ENCODE data around the gene SLC6A7.

SLC6A7 gene

DNA sequence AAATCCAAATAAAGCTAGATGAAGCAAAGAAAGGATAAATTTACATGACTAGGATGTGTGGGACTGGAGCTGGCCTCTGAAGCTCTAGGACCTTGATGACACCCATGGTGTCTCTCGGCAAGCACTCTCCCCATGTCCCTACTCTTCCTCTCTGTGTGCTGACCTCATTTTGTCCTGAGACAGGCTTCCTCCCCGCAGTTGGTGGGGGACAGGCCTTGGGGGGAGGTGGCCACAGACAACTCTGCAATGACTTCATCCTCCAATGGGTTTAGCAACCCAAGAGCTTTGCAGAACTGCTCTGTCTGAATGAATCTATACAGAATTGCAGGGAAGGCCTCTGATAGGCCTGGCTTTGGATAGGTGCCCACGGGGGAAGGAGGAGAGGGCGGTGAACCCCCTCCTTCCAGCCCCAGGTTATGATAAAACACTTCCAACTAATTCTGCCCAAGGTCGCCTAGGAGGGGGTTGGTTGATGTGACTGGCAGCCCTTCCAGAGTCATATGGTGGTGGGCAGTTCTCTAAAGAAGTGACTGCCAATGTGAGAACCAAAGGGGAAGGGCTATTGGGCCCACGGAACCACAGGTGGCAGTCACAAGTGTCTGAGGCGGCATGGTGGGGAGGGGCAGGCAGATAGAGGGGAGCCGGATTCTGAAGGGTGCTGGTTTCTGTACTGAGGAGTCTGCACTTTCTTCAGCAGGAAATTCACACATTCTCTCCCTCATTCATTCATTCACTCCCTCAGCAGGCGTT, 6.0 kb downstream of the SLC6A7 start:
- no peak for DNase-seq

DNA sequence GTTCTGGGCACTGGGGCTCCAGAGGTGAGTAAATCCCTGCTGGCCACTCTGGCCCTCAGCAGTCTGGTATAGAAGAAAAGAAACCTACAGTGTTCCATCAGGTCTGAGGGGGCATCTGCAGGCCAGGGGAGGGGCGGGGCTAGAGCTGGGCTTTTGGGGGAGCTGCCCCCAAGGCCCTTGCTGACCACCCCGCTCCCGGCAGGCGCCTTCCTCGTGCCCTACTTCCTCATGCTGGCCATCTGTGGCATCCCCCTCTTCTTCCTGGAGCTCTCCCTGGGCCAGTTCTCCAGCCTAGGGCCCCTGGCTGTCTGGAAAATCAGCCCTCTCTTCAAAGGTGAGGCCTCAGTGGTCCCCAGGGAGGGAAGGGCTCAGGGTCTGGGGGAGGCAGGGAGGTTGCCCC, 6.7 kb downstream of the SLC6A7 start:
- DNase-seq, result no peak

DNA sequence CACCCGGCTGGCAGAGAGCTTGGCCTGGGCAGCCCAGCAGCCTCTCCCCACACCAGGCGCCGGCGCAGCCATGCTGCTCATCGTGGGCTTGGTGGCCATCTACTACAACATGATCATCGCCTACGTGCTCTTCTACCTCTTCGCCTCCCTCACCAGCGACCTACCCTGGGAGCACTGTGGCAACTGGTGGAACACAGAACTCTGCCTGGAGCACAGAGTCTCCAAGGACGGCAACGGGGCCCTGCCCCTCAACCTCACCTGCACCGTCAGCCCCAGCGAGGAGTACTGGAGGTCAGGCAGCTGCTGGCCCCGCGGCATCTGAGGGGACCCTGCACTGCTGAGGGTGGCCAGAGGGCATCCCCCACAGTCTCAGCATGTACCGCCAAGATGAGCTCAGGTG, 7.1 kb downstream of the SLC6A7 start:
- DNase-seq, result no peak

DNA sequence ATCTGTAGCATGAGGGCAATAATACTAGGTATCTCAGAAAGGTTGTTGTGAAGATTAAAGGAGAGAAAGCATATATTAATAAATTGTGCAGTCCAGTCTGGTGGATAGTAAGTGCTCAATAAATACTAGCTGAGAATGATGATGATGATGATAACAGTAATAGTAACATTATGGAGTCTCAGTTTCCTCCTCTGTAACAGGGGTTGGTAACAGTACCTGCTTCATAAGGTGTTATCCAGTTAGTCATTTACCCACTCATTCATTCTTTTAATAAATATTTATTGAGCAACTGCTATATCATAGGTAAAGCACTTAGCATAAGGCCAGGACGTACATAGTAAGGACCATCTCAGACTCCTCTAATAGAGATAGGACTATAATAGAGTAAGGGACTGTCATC, 7.6 kb downstream of the SLC6A7 start:
- no peak for DNase-seq

DNA sequence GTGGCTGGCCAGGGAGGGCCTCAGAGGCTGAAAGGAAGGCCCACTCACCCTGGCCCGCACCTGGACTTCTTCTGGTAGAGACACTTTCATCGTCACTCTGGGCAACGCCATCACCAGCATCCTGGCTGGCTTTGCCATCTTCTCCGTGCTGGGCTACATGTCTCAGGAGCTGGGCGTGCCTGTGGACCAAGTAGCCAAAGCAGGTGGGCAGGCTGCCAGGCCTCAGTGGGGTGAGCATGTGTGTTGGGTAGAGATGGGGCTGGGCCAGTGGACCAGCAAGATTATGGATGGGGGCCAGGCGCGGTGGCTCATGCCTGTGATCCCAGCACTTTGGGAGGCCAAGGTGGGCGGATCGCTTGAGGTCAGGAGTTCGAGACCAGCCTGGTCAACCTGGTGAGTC, 12.6 kb downstream of the SLC6A7 start:
- no peak for DNase-seq

DNA sequence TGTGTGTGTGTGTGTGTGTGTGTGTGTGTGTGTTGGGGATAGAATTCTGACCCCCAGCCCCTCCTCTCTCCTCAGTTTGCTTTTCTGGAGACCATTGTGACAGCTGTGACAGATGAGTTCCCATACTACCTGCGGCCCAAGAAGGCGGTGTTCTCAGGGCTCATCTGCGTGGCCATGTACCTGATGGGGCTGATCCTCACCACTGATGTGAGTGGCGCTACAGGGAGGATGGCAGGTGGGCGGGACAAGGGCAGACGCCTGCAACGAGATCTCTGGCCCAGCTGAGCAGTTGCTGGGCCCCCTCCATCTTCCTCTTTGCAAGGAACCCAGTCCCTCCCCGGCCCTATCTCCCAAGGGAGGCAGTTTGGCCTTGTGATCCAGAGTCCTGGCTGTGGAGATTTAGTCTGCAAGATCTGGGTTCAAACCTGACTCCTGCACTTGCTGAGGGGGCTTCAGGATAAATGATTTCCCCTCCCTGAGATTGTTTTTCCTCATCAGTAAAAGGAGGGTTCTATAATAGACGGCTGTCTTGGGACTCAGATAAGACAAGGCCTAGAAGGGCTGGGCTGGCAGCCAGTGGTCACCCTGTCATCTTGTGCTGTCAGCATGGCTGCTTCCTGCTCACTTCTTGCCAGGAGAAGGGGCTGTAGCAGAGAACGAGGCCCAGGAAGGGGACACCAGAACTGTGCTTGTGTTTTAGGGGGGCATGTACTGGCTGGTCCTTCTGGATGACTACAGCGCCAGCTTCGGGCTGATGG, 14.1 kb downstream of the SLC6A7 start:
- DNase-seq, result no peak

DNA sequence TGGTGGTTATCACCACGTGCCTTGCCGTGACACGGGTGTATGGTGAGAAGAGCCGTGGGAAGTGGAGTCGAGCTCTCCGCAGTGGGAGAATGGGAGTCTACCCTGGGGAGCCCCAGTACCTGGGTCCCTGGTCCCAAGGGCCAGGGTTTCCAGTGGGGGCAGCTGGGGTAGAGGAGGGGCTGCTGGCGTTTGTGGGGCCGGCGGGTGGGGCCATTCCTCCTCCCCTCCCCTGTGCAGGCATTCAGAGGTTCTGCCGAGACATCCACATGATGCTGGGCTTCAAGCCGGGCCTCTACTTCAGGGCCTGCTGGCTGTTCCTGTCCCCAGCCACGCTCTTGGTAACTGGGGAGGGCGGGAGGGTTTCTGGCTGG, 14.7 kb downstream of the SLC6A7 start:
- DNase-seq, result no peak

DNA sequence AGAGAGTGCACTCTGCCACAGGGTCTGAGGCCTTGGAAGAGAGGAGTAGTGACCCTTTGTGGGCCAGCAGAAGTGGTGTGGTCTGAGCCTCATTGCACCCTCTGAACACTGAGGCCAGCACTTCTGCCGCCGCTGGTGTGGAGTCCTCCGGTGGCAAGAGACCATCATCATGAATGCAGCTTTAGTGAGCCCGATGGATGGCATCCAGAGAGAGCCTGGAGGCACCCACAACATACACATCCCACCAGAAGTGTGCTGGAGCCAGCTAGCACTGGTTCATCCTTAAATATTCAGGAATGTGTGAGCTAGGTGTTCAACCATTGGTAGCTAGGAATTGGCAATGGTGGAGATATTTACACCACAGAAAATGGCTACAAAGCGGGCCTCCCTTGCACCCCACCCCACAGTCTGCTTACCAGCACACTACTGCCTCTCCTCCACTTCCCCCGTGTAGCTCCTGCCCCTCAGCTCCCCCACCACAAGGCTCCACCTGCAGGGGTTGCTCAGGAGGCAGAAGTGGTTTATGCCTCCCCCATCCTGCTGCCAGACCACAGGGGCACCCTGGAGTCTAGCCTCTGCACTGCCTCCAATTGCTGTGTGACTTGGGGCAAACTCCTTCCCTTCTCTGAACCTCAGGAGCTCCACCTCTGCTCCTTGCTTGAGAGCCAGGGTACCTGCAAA, 16.4 kb downstream of the SLC6A7 start:
- DNase-seq, result no peak

DNA sequence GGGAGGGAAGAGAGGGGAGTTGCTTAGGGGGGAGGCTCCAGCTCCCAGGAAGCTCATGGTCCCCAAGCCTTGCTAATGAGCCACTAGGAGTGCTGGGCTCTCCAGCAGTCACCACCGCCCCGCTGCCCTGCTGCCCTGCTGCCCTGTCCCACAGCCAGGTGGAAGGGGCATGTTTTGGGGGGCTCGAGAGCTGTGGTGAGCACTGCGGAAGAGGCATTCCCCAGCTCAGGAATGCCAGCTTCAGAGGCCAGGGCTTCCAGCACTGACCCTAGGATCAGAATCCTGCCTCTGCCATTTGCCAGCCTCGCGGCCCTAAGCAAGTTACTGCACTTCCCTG, 16.9 kb downstream of the SLC6A7 start:
- no peak for DNase-seq

DNA sequence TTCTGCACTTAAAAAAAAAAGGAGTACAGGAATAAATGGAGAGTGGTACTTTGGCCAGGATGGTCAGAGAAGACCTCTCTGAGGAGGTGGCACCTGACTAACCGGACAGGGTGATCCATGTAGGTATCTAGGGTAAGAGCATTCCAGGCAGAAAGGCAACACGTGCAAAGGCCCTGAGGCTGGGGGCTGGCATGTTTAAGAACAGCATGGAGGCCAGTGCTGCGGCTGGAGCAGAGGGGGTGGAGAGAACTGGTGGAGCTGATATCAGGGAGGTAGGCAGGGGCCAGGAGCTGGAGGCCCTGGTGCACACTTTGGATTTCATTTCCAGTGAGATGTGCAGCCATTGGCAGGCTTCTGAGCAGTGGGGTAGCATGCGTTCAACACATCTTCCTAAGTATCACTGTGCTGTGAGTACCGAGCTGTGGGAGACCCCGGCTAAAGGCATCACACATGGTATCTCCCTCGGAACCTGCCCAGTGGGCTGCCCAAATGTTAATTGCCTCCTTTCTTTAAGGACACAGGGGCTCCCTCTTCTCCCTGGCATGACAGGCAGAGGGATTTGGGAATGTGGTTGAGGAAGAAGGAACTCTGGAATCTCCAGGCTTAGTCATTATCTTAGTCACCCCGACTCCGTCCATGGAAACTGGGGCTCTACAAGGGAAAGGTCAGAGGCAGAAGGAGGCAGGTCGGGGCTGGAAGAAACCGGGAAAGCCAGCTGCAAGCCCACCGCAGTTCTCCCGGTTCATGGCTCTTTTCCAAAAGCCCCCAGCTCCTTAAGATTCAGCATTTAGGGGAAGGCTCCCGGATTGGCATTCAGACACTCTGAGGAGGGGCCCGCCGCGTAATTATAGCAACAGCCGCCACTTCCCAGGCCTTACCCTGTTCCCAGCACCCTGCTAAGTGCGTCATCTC, 18.6 kb downstream of the SLC6A7 start:
- DNase-seq, result no peak

DNA sequence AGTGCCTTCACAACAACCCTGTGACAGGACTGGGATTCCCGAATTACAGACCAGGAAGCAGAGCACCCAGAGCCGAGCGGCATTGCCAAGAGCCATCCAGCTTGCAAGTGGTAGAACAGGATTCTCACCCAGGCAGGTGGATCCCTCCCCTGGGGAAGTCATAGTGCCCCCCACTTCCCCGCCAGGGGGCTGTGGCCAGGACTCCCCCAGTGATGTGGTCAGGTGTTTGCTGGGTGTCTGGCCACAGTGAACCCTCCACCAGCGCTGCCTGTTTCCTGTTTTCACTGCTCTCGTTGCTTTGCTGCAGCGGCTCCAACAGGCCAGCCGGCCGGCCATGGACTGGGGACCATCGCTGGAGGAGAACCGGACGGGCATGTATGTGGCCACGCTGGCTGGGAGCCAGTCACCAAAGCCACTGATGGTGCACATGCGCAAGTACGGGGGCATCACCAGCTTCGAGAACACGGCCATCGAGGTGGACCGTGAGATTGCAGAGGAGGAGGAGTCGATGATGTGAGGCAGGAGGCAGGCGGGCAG, 19.3 kb downstream of the SLC6A7 start:
- DNase-seq, result no peak

DNA sequence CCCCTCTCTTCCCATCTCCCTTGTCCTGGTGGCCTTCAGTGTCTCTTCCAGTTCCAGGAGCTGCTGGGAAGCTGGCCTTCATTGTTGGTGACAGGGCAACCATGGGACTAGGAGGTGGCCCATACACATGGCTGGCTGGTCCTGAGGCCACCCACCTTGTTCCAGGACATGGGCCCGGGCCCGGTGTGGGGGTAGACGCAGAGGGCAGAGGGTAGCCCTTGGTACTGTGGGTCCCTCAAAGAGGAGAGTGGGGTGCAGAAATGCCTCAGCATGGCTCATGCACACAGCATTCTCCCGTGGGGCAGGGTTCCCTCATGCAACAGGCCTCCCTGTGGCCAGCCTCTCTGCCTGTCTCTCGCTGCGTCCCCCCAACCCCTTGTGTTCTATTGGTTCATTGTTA, 20.8 kb downstream of the SLC6A7 start:
- DNase-seq, result no peak

DNA sequence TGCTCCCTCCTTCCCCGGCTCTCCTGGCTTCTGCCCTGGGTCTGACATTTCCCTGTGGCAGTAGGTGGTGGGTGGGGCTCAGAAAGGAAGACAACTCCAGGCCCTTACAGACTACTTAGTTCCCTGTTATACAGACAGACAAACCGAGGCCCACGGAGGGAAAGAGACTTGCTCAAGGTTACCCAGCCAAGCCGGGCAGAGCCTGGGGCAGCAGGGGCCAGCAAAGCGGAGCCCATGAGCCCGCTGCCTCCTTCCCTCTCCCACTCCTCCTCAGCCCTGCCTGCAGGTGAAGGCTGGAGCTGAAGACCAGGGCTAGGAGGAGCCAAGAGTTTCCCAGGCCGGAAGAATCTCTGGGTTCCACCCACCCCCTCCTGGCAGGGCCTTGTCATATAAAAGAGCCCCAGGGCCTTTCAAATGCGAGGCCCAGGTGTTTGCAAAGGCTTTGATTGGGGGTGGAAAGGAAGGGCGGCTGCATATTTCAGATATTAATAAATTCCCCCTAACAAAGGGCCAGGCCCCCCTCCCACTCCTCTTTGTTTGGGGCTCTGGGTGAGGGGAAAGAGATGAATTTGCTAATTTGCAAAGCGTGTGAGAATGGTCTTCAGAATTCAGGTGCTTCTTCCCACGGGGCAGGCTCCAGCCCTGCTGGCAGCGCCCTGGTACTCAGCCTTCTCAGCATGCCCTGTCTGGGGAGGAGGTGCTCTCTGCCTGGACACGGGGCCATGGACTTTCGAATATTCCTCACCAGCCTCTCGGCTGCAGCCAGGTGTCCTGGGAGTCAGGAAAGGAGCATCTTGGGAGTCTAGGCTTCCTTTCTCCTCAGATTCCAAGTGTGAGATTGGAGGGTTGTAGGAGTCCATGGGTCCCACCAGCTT, 21.5 kb downstream of the SLC6A7 start:
- DNase-seq, result no peak

DNA sequence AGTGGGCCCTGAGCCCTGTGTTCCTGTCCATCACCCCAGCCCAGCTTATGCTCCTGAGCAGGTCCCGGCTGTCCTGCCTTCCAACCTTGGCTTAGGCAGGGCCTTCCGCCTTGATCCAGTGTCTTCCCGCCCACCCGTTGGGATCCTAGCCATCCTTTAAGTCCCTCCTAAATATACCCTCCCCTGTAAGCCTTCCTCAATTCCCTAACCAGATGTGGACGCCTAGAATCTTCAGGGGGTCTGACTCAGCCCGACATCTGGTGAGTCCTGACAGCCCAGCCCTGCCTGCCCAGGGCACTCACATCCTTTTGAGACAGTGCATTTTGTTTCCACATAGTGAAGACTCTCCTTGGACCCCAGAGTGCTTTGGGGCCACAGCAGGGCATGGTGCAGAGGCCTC, 23.7 kb downstream of the SLC6A7 start:
- DNase-seq, result no peak

DNA sequence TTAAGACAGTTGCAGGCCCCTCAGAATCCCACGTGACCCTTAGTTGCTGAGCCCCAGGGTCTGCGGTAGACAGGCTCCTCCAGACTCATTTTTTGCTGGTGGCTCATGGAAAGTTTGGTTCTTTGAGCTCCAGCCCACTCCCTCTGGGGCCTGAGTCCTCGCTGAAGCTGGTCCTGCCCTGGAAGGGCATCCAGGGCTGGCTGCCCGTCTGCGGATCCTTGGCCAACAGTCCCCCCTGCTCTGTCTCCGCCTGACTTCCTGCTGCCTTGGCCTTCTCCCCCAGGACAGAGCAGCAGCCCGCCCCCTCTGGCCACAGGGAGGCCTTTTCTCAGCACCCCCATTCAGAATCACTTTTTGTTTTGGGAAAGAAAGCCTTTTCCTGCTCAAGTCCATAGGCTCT, 24.4 kb downstream of the SLC6A7 start:
- DNase-seq, result no peak

DNA sequence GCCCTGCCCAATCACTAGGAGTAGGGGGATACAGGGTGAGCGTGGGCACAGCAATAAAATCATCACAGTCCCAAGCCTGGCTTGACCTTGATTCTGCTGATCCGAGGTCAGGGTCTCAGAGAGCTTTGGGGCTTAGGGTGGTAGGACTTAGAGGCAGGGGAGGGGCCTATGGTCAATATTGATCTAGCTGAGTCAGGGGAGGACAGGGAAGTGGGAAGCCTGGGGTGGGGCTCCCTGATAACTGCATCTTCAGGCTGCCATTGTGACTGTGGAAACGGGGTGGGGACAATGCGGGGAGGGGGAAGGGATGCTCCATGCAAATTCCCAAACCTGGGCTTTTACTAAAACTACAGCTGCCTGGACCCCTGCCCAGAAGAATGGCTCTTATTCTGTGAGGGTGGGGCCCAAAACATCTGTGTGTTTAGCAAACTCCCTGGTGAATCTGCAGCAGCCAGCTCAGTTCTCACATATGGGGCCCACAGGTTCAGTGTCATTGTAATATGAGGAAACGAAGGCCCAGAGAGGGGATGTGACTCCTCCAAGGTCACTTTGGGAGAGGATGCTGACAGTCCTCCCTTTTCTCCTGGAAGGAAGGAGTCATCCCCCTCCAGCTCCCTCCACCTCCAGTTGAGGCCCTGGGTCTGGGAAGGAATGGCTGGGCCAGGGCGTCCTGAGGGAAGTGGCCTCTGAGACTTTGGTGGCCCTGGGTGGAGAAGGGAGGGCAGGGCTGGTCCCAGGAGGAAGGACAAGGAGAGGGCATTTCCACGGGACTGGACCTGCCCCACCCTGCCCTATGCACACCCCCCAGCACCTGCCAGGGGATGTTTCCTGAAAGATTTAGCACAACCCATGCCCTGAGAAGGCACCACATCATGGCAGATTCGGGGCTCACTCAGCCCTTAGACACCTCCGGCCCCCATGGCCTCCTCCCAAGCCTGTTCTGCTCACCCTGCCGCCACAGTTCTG, 26.4 kb downstream of the SLC6A7 start:
- DNase-seq, result no peak

DNA sequence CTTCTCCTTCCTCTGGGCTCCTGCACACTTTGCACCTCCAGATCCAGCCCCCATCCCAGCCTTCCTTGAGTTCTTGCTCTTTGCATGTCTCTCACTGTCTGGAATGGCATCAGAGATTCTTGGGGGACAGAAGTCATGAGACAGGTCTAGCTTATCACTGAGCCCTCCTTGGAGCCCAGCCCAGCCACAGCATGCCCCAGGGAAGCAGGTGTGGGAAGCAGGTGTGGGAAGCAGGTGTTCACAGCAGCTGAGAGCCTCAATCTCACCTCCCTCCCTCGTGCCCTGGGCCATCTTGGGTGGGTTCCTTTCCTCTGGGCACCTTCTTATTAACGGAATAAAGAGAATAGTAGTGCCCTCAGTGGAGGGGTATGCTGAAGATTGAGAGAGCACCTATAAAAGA, 27.2 kb downstream of the SLC6A7 start:
- no peak for DNase-seq

DNA sequence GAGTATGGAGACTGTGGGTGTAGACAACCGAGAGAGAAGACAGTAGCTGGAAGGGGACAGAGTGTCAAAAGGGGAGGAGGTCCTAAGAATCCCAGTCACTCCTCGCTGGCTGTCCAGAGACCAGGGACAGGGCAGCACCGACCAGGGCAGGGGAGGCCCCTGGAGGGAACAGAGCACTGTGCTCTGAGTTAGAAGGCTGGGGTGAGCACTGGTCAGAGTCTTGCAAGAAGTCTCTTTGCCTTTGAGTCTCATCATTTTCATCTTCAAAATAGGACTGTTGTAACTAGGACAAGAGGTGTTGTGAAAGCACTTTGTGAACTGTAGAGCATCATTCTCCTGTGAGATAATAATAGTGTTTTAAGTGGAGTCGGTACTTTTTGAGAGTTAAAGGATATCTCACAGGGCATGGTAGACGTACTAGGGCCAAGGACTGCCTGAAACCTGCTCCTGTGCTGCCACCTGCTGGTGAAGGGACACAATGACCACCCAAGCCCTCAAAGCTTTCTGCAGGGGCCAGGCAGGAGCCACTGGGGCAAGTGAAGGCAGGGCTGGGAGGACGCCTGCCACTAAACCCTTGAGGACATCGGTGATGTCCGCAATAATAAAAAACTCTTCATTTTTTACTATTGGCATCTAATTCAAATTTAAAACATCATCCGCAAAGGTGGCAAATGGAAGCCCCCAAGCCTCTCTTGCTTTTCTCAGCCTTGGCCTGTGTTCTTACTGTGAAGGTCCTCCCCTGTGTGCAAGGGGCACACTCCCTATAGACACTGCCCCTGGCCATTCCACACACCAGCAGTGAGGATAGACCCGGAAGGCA, 28.2 kb downstream of the SLC6A7 start:
- peak; percentile 72 for DNase-seq

DNA sequence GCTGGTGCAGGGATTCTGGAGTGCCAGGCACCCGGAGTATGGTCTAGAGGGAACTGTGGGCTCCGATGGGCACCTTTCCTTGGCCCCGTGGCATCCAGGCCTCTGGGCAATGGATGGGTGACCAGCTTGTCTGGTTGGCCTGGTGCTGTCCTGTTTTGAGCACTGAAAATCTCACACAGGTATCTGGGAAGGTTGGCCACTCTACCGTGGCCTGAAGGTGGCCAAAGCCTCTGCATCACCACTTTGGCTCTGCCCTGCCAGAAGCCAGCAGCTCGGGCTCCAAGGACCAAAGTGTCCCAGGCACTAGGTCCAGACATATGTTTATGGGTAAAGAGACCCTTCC, 28.8 kb downstream of the SLC6A7 start:
- no peak for DNase-seq

DNA sequence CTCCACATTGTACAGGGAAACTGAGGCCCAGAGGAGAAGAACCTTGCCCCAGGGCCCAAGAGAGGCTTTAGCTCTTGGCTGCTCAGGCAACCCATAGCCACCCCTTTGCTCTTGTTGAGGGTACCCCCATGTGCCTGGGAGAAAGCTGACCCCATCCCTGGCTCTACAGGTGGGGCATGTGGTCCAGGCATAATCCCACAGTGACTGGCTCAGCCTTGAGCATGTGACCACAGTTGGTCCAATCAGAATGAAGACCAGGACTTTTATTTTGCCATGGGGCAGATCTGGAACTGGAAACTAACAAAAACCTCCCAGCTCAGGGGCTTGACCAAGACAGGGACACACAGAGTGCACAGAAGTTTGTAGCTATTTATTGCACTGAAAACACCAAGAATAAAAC, 29.3 kb downstream of the SLC6A7 start:
- DNase-seq, result no peak

Measured in activated T-cell treated with anti-CD3 and anti-CD28 coated beads for 4 hours (primary cell).